Endothelial cell of umbilical vein (primary cell): ENCODE results near the gene LGALS8. TPM values are rescaled to one million over a fixed set of nuclear protein-coding genes. Genes with fewer than 3 reads are reported as not detected.
"Not testable (repeated sequence)": the region's sequence is repeated elsewhere in the genome, so short reads cannot be mapped to it uniquely, and the experiment has no call there.

Experiments used
- BruUV-seq: library from RNA; stranded (reverse); fragments of 400-500 nt; replicated peaks from 2 replicates; lab custom pipeline; 2021; lab: Mats Ljungman, UMichigan
- CTCF ChIA-PET: fragments of 300-600, 350-600 bp; sonication (Branson Sonifier 250); formaldehyde crosslinking; loops from one replicate; lab custom pipeline; 2021; ENCODE audit warnings: antibody characterized with exemption, inconsistent platforms; lab: Charles Lee
- POLR2A ChIA-PET: fragments of 300-600, 350-600 bp; sonication (Branson Sonifier 250); formaldehyde crosslinking; loops from one replicate; lab custom pipeline; 2021; ENCODE audit warnings: antibody characterized with exemption, inconsistent platforms; lab: Charles Lee
- DNase-seq: peaks from one replicate; pipeline ENCODE4 v3.0.0-alpha.2; 2011; ENCODE audit warnings: low read depth, low spot score
- FAIRE-seq: peaks from 2 replicates; lab custom pipeline; 2011; peaks lifted over from hg19 to GRCh38; lab: Jason Lieb, UNC
- H2AFZ ChIP-seq: 2 replicates; pipeline ENCODE4 v1.6.0; 2012; ENCODE audit warnings: low read depth, low read length, control low read depth, inconsistent platforms
- H3K27ac ChIP-seq: 2 replicates; pipeline ENCODE4 v1.5.1; 2011; ENCODE audit warnings: low read depth, mild to moderate bottlenecking, control low read depth, low read length, moderate library complexity; ENCODE audit not compliant: insufficient read depth
- H3K27me3 ChIP-seq, 2 experiments: 2 replicates each; pipeline versions ENCODE4 v1.6.0 to v1.6.1; 2011; ENCODE audit warnings: low read length in 2 of 2, mixed read lengths in 1 of 2; ENCODE audit not compliant: control insufficient read depth in 2 of 2, insufficient read depth in 2 of 2
- H3K36me3 ChIP-seq, 2 experiments: 2 replicates in 1 of 2; 3 replicates in 1 of 2; pipeline ENCODE4 v1.5.1; 2011; ENCODE audit warnings: low read length in 2 of 2, mild to moderate bottlenecking in 1 of 2, moderate library complexity in 1 of 2; ENCODE audit not compliant: control insufficient read depth in 2 of 2, insufficient read depth in 2 of 2; ENCODE audit errors: extremely low read depth in 1 of 2
- H3K4me1 ChIP-seq: 3 replicates; pipeline ENCODE4 v1.5.1; 2011; ENCODE audit warnings: mild to moderate bottlenecking, low read length; ENCODE audit not compliant: control insufficient read depth, insufficient read depth; ENCODE audit errors: extremely low read depth
- H3K4me2 ChIP-seq: 2 replicates; pipeline ENCODE4 v1.6.1; 2011; ENCODE audit warnings: low read length, control low read depth, mixed read lengths; ENCODE audit not compliant: insufficient read depth
- H3K4me3 ChIP-seq, 3 experiments: fragments of 200-600 bp in 1 of 3; sonication (generic), shearing (Covaris generic) in 1 of 3; replicated peaks in 1 of 3; 2 replicates each; pipeline ENCODE4 v1.5.1; 2011 to 2016; ENCODE audit warnings: control low read depth in 3 of 3, low read length in 3 of 3, mild to moderate bottlenecking in 2 of 3, inconsistent platforms in 1 of 3, low read depth in 1 of 3, moderate library complexity in 1 of 3; ENCODE audit not compliant: insufficient read depth in 1 of 3
- H3K79me2 ChIP-seq: 2 replicates; pipeline ENCODE4 v1.6.0; 2012; ENCODE audit warnings: low read length, inconsistent platforms; ENCODE audit not compliant: control insufficient read depth, insufficient read depth
- H3K9ac ChIP-seq: replicated peaks from 2 replicates; pipeline ENCODE3; 2011; ENCODE audit warnings: low read length, control low read depth; ENCODE audit not compliant: insufficient read depth; ENCODE audit errors: extremely low read depth
- H3K9me1 ChIP-seq: replicated peaks from 3 replicates; pipeline ENCODE4 v1.6.0; 2011; ENCODE audit warnings: mild to moderate bottlenecking, low read length; ENCODE audit not compliant: control insufficient read depth, insufficient read depth; ENCODE audit errors: extremely low read depth
- H3K9me3 ChIP-seq: replicated peaks from 2 replicates; pipeline ENCODE4 v1.5.1; 2012; ENCODE audit warnings: low read length, inconsistent platforms; ENCODE audit not compliant: control insufficient read depth, insufficient read depth
- H4K20me1 ChIP-seq: replicated peaks from 2 replicates; pipeline ENCODE3; 2011; ENCODE audit warnings: mild to moderate bottlenecking, low read length; ENCODE audit not compliant: control insufficient read depth, insufficient read depth; ENCODE audit errors: extremely low read depth
- FOS ChIP-seq: IDR thresholded peaks from 2 replicates; pipeline ENCODE4 v1.6.1; 2011; ENCODE audit warnings: mild to moderate bottlenecking, low read length, moderate library complexity, borderline replicate concordance; ENCODE audit not compliant: insufficient read depth
- JUN ChIP-seq: IDR thresholded peaks from 2 replicates; pipeline ENCODE4 v1.6.1; 2011; ENCODE audit warnings: borderline replicate concordance, low read depth; ENCODE audit not compliant: insufficient read length, insufficient read depth
- MYC ChIP-seq: IDR thresholded peaks from one replicate; pipeline ENCODE4 v1.6.1; 2011; ENCODE audit warnings: mild to moderate bottlenecking, low read depth, low read length
- dilution Hi-C: fragments of 300-500 bp; cut with MboI; formaldehyde crosslinking; loops from one replicate; pipeline ENCODE4 v1.15.0; 2019; ENCODE audit warnings: low sequenced_read_pairs; ENCODE audit not compliant: extremely low pct_ligation_motif_present
- intact Hi-C: fragments of 100-400 bp; cut with micrococcal nuclease; formaldehyde crosslinking; loops from one replicate; pipeline ENCODE4 v1.10.0; 2022
- polyA plus RNA-seq, 4 experiments: library from polyadenylated mRNA; depleted of rRNA in 3 of 4; stranded (reverse) in 3 of 4; unstranded in 1 of 4; fragments of >200 nt; gene quantifications; 2 replicates each; pipeline versions ENCODE4 v1.2.1 to v1.2.3, GENCODE V29; 2011 to 2012; ENCODE audit warnings: missing spikeins in 1 of 4
- total RNA-seq: library from RNA; stranded (reverse); gene quantifications from 2 replicates; pipeline ENCODE4 v1.2.3, GENCODE V29; 2021
- TF ChIP-seq, protein P1 (sequence below), 2 donors: IDR thresholded peaks; 1 replicate in 1 of 2; 2 replicates in 1 of 2; pipeline ENCODE4 v1.5.1; 2011; ENCODE audit warnings: low read length in 2 of 2, mild to moderate bottlenecking in 2 of 2, moderate library complexity in 2 of 2, control low read depth in 1 of 2, inconsistent platforms in 1 of 2, low read depth in 1 of 2; ENCODE audit not compliant: insufficient read depth in 1 of 2; ENCODE audit errors: extremely low read depth in 1 of 2
- TF ChIP-seq, protein P2 (sequence below): IDR thresholded peaks from 2 replicates; pipeline ENCODE4 v1.6.1; 2011; ENCODE audit not compliant: insufficient read depth, insufficient read length

LGALS8 gene
- total and polyA plus RNA-seq, 2 donors (not counting 3 experiments of a cell fraction or from before 2014, with no cell fraction given) = 45.6 to 49.9 TPM

DNA sequence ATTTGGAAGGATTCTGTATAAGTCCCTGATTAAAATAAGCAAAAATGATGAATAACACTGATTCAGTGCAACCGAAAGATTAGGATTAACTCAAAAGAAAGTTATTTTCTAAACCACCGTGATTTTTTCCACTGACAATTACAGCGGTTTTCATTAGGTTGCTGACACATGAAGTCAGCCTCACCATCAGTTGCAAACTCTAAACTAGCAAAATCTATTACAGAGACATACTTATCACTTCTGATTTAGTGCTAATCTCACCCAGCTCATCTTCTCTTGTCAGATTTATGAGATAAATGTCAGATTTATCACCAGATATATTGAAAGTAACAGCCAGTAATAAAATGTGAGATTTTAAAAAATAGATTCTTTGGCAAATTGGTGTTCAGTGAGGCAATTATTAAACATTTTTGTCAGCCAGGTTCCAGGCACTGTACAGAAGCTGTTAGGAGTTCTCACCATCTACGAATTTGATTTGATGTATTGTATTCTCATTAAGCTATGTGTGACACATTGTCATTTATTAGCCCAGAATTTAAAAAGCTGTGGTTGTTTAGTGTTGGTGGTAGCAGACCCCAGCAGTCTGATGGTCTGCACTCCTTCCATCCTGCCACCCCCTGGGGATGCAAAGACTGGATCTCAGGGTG lies 37.3 kb upstream of the LGALS8 start:
- ChIA-PET POLR2A (no interaction called here), CTCF (no interaction called here)
- no peak overlapping the region for H3K9ac ChIP-seq
- FAIRE-seq = no peak
- H3K4me1 ChIP-seq = no peaks in the 10 kb centered on the region
- H3K4me3 ChIP-seq = no peak overlapping the region
- no peak overlapping the region for H2AFZ ChIP-seq
- no peaks in the 10 kb centered on the region for H3K9me3 ChIP-seq
- TF ChIP-seq JUN (no peak), MYC (no peak), FOS (no peak)
- TF ChIP-seq, protein P1, sequence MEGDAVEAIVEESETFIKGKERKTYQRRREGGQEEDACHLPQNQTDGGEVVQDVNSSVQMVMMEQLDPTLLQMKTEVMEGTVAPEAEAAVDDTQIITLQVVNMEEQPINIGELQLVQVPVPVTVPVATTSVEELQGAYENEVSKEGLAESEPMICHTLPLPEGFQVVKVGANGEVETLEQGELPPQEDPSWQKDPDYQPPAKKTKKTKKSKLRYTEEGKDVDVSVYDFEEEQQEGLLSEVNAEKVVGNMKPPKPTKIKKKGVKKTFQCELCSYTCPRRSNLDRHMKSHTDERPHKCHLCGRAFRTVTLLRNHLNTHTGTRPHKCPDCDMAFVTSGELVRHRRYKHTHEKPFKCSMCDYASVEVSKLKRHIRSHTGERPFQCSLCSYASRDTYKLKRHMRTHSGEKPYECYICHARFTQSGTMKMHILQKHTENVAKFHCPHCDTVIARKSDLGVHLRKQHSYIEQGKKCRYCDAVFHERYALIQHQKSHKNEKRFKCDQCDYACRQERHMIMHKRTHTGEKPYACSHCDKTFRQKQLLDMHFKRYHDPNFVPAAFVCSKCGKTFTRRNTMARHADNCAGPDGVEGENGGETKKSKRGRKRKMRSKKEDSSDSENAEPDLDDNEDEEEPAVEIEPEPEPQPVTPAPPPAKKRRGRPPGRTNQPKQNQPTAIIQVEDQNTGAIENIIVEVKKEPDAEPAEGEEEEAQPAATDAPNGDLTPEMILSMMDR (IDR thresholded peaks at IDR 0.05; ENCODE audit: extremely low read depth in 1 of 2, insufficient read depth in 1 of 2, low read depth in 1 of 2, low read length in 2 of 2) = no peak
- TF ChIP-seq, protein P2, sequence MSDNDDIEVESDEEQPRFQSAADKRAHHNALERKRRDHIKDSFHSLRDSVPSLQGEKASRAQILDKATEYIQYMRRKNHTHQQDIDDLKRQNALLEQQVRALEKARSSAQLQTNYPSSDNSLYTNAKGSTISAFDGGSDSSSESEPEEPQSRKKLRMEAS = no peak
- BruUV-seq = no TSS peak
- H3K27me3 ChIP-seq = no peaks in the 10 kb centered on the region
- dilution Hi-C loops = no loop called here
- no peak overlapping the region for H3K27ac ChIP-seq
- no peak for DNase-seq
- H3K79me2 ChIP-seq = no peaks in the 10 kb centered on the region
- H3K4me2 ChIP-seq = no peak overlapping the region
- intact Hi-C loops = no loop called here
- H3K36me3 ChIP-seq = no peaks in the 10 kb centered on the region
- H4K20me1 ChIP-seq = no peaks in the 10 kb centered on the region
- H3K9me1 ChIP-seq = no peaks in the 10 kb centered on the region

DNA sequence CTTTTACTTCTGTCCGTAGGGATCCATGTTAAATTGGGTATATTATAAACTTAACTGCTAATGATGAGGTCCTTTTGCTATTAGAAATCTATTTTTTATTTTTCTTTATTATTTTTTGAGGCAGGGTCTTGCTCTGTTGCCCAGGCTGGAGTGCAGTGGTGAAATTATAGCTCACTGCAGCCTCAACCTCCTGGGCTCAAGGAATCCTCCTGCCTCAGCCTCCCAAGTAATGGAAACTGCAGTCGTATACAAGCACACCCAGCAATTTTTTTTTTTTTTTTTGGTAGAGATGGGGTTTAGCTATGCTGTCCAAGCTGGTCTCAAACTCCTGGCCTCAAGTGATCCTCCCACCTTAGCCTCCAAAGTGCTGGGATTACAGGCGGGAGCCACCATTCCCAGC lies 34.6 kb upstream of the LGALS8 start:
- FAIRE-seq, H3K4me3 ChIP-seq, DNase-seq, H4K20me1 ChIP-seq, POLR2A ChIA-PET, H3K9ac ChIP-seq, H3K36me3 ChIP-seq, BruUV-seq, H3K79me2 ChIP-seq, H3K27me3 ChIP-seq, H3K4me2 ChIP-seq, H2AFZ ChIP-seq, dilution Hi-C loops, H3K9me3 ChIP-seq, H3K27ac ChIP-seq, H3K4me1 ChIP-seq, intact Hi-C loops, H3K9me1 ChIP-seq: not testable (repeated sequence)
- CTCF ChIA-PET = interaction anchor here (0.9 to 2.3 kb wide), 3 partner anchors 19 to 383 kb away, joined by 4 to 9 read pairs (median 4); no protein-coding TSS in a partner anchor
